Adrenal gland (tissue), 12 donors: Measurements from ENCODE around the gene LAMTOR2. TPM values are rescaled to one million over a fixed set of nuclear protein-coding genes. Genes with fewer than 3 reads are reported as not detected.
A peak's percentile ranks its signal among the peaks of the same experiment; 100 is the strongest.

Experiments used
- DNase-seq, 7 donors: peaks; one replicate each; pipeline ENCODE4 v3.0.0-alpha.2; 2019 to 2020
- H3K27ac ChIP-seq, 5 donors: fragments of 200-600 bp; sonication (generic) in 4 of 5; 1 replicate in 3 of 5; 2 replicates in 2 of 5; pipeline versions ENCODE4 v1.5.1 to v1.8.0; 2016 to 2020; ENCODE audit warnings: mild to moderate bottlenecking in 1 of 5
- H3K27me3 ChIP-seq: fragments of 200-600 bp; 2 replicates; pipeline ENCODE4 v1.8.0; 2021
- H3K36me3 ChIP-seq, 2 donors: fragments of 200-600 bp; replicated peaks in 1 of 2; 1 replicate in 1 of 2; 2 replicates in 1 of 2; pipeline versions ENCODE4 v1.5.1 to v1.8.0; 2018 to 2022
- H3K4me1 ChIP-seq, 2 donors: fragments of 200-600 bp; replicated peaks in 1 of 2; 1 replicate in 1 of 2; 2 replicates in 1 of 2; pipeline versions ENCODE4 v1.5.1 to v1.8.0; 2018 to 2021
- H3K4me3 ChIP-seq, 4 donors: fragments of 200-600 bp; sonication (generic) in 3 of 4; one replicate each; pipeline ENCODE4 v1.5.1; 2016 to 2018
- H3K9me3 ChIP-seq, 3 donors: fragments of 200-600 bp; sonication (generic) in 1 of 3; replicated peaks in 1 of 3; 1 replicate in 2 of 3; 2 replicates in 1 of 3; pipeline versions ENCODE4 v1.5.1 to v1.8.0; 2016 to 2021
- CTCF ChIP-seq, 6 experiments: fragments of 450-650 bp in 4 of 6; fragments of 200-600 bp in 2 of 6; sonication (generic) in 1 of 6; IDR thresholded peaks; 1 replicate in 5 of 6; 2 replicates in 1 of 6; pipeline versions ENCODE4 v1.5.1 to v1.8.0; 2016 to 2021; ENCODE audit warnings: antibody characterized with exemption in 6 of 6, mild to moderate bottlenecking in 2 of 6, moderate library complexity in 1 of 6
- POLR2A ChIP-seq, 2 donors: fragments of 450-650 bp; IDR thresholded peaks; one replicate each; pipeline ENCODE4 v1.6.1; 2017; ENCODE audit warnings: antibody characterized with exemption in 2 of 2, mild to moderate bottlenecking in 2 of 2, moderate library complexity in 1 of 2
- WGBS, 4 donors: extraction: QIAGEN DNeasy Blood & Tissue Kit in 2 of 4; methylation state at CpG; one replicate each; pipeline versions ENCODE4 v1.1.5 to v1.1.7; 2013 to 2017; 5-methylcytosine and 5-hydroxymethylcytosine counted together
- intact Hi-C, 2 donors: fragments of 100-400 bp; cut with DNase I; formaldehyde crosslinking; loops; one replicate each; pipeline versions ENCODE4 v1.14.1 to v1.15.0; 2022 to 2023
- polyA plus RNA-seq, 3 donors: library from polyadenylated mRNA; stranded (reverse); fragments of 200-250 nt in 2 of 3; fragments of 350-450 nt in 1 of 3; fragmentation: Illumina TruSeq in 1 of 3; extraction: RNeasy Lipid Tissue Mini Kit (QIAGEN cat#74804) in 1 of 3; gene quantifications; one replicate each; pipeline ENCODE4 v1.2.3, GENCODE V29; 2013 to 2014
- total RNA-seq, 9 donors: library from RNA; depleted of rRNA in 4 of 9; stranded (reverse); fragments of >200 nt in 4 of 9; fragments of 120-200 nt in 1 of 9; fragmentation: NEBNext Ultra II Directional in 1 of 9; extraction: Animal tissue kit (Norgen Biotek cat#: 25700) in 1 of 9; gene quantifications; one replicate each; pipeline versions ENCODE4 v1.1.0 to v1.2.4, GENCODE V29; 2013 to 2023
- donor health status: healthy with polysubstance abuse.
- donor health status: Bipolar disorder and iron deficiency.
- donor health status: DM: yes; HTN: yes; CAD: no.
- donor health status: DM: no; HTN: no; CAD: no.
- donor health status: DM: no; HTN: no; CAD: no.
- donor health status: DM: yes; HTN: yes; CAD: no.

The LAMTOR2 gene
- total and polyA plus RNA-seq, 12 donors: 53.6 to 216 (median 86.3) TPM

- no peak for TF ChIP-seq POLR2A (IDR thresholded peaks at IDR 0.05)
- no peak for TF ChIP-seq CTCF (IDR thresholded peaks at IDR 0.05)
- H3K27me3 ChIP-seq: no peaks in the 10 kb centered on the region
- intact Hi-C loops: no loop called here
- no peaks in the 10 kb centered on the region for H3K9me3 ChIP-seq
- H3K36me3 ChIP-seq: peaks cover 0 to 4% of the 10 kb centered on the region in 2 donors
- H3K27ac ChIP-seq: no peak overlapping the region
- H3K4me1 ChIP-seq: peaks cover 0 to 18% of the 10 kb centered on the region in 2 donors
- 88 to 96% (median 93%) methylated on average over 6 to 7 of the region's 7 CpGs for WGBS, 4 donors
- H3K4me3 ChIP-seq: no peak overlapping the region
- no peak for DNase-seq
Measured at GRCh38 chr1:156051011-156051725, 3.4 kb upstream of the LAMTOR2 start.

DNA sequence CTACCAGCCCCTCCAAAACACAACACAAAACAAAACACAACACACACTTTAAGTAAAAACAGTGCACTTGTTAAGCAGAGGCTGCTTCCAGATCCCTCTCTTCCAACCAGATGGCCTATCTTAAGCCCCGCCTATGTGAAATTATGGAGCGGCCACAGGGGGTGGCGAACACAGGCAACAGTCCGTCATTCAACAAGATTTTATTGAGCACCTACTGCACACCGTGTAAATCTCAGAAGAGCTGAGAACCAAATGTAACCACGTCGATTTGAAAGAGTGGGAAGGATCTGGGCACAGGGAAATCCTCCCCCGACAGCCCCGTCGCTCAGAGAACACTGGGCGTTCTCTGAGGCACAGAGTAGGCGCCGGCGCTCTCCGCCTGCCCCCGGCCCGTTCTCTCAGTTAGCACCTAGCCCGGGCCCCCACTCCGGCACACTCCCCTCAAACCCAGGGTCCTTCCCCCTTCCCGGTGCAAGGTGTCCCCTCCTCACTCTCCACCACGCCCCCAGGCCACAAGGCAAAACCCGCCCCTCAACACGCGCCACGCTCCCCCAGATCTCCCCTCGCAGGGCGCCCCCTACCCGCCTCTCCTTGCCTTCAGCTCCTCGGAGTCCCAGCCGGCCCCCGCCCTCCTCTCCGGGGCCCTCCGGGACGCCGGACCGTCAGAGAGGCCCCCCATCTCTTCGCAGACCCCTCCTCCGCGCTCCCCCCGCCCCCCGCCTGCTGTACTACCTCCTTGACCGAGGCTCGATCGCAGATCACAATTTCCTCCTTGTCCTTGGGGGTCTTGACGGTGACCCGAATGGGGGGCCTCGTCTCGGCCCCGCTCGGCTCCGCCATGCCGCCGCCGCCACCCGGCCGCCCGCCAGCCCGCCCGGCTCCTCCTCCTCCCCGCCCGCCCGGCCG is 1.5 kb upstream of the LAMTOR2 start:
- 0 to 1% (median 1%) methylated on average over 21 to 53 of the region's 63 CpGs for WGBS, 4 donors
- Histone ChIP-seq H3K27me3 (no peaks in the 10 kb centered on the region), H3K4me3 (peak overlapping the region; percentile 40 to 73 (median 57)), H3K36me3 (peaks cover 0 to 1% of the 10 kb centered on the region in 2 donors), H3K4me1 (peaks cover 0 to 22% of the 10 kb centered on the region in 2 donors), H3K9me3 (no peaks in the 10 kb centered on the region), H3K27ac (peak overlapping the region in 3 of 5 donors; percentile 38 to 92 (median 48))
- peak; percentile 48 to 67 (median 60) for DNase-seq
- peak in 1 of 2 donors; percentile 8 for TF ChIP-seq POLR2A (IDR thresholded peaks at IDR 0.05)
- TF ChIP-seq CTCF (IDR thresholded peaks at IDR 0.05): peak in 4 of 6 experiments; percentile 2 to 35 (median 24)
- intact Hi-C loops: no loop called here

GRCh38 chr1:156053768-156054499 is 648 bp upstream of the LAMTOR2 start, which contains the start of gene UBQLN4:
TSS of gene UBQLN4 (minus strand) at chr1:156053798. CDS start at chr1:156053701, 97 bp downstream.
- WGBS, 4 donors: 0 to 1% (median 0%) methylated on average over 16 to 47 of the region's 49 CpGs
- DNase-seq: peak; percentile 90 to 95 (median 90)
- Histone ChIP-seq H3K27me3 (no peaks in the 10 kb centered on the region), H3K4me1 (peaks cover 0 to 22% of the 10 kb centered on the region in 2 donors), H3K9me3 (no peaks in the 10 kb centered on the region), H3K36me3 (no peaks in the 10 kb centered on the region), H3K4me3 (peak within 1 kb of the TSS; percentile 57 to 97 (median 84)), H3K27ac (peak within 1 kb of the TSS; percentile 73 to 94 (median 92))
- TF ChIP-seq CTCF (IDR thresholded peaks at IDR 0.05) (peak; percentile 13 to 54 (median 33)), POLR2A (IDR thresholded peaks at IDR 0.05) (peak in 1 of 2 donors; percentile 13)
- intact Hi-C loops: no loop called here
